Skin epidermis (tissue), 12 donors: Measurements from ENCODE around the gene GRK7.

Source experiments
- H3K27ac ChIP-seq, 21 experiments: fragments of 200-600 bp; sonication (generic) in 11 of 21; one replicate each; pipeline ENCODE4 v1.5.0; 2020; ENCODE audit warnings: mild to moderate bottlenecking in 3 of 21, inconsistent platforms in 2 of 21, moderate library complexity in 2 of 21
- H3K4me3 ChIP-seq, 7 experiments: fragments of 200-600 bp; sonication (generic) in 2 of 7; one replicate each; pipeline ENCODE4 v1.5.0; 2020; ENCODE audit warnings: inconsistent platforms in 2 of 7, mild to moderate bottlenecking in 2 of 7, moderate library complexity in 1 of 7

Gene GRK7

DNA sequence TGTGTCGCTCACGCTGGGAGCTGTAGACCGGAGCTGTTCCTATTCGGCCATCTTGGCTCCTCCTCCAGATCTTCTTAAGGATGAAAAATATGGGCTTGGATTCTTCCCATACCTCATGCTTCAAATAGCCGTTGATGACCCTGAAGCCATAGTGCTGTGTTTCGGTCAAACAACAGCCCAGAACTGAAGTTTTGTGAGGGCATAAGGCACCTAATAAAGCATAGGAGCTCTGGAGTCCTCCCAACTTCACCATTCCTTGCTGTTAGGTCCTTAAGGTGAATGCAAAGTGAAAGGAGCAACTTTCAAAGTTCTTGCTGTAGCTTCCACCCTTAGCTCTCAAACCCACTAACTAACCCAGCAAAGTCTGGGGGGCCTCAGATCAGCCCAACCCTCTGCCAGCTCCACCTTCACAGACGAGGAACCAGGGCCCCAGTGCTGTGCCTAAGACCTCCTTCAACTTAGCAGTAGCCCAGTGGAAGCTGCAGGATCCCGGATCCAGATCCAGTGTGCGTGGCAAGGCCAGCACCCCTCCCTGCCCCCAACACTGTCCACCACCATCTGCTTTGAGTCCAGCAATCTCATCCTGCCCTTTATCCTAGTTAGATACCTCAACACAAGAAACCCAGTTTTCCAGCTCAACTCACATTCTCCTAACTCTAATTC is at the start of gene GRK7:
Gene GRK7 (plus strand): TSS at position 321 of the 663 bp plus-strand sequence. CDS start 14,877 bp downstream, outside the sequence.
- peak within 1 kb of the TSS in 2 of 21 experiments; percentile 23 to 25 for H3K27ac ChIP-seq
- no peak within 1 kb of the TSS for H3K4me3 ChIP-seq

- Histone ChIP-seq H3K27ac (no peak overlapping the region), H3K4me3 (no peak overlapping the region)
These were observed 48.5 kb upstream of the GRK7 start for GRCh38 chr3:141714671-141715070.

DNA sequence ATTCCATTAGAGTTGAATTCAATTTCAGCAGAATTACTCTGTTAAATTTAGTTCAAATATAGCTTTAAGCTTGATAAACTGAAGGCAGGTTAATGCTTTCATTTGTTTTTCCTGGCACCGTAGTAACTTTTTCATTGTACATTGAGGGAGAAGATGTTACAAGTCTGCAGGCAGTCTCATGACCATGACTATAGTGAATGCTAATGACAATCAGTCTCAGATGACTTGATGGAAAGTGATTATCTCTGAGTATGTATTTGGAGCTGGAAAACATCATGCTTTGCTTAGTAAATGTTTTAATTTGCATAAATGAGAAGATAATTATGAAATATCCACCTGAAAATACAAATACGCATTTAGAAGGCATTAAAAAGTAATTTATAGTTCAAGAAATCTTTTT is 41.1 kb upstream of the GRK7 start:
- no peak overlapping the region for H3K27ac ChIP-seq

GRCh38 chr3:141722648-141723047 is 40.6 kb upstream of the GRK7 start:
- Histone ChIP-seq H3K4me3 (no peak overlapping the region), H3K27ac (no peak overlapping the region)

More for the DNA sequence above, 41.1 kb upstream of the GRK7 start:
- no peak overlapping the region for H3K4me3 ChIP-seq

DNA sequence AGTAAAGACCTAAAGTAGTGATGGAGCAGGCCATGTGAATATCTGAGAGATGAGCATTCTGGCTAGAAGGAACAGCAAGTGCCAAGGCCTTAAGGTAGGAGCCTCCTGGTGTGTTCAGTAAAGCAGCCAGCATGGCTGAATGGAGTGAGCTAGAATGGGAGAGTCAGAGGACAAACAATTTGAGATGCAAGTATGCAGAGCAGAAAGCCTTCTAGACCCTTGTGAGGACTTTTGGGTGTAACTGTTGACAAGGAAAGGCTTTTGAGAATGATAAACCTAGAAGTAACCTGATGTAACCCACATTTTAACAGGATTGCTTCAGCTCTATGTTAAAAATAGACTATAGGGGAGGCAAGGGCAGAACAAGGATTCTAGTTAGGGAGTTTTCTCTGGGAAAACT is 40.0 kb upstream of the GRK7 start:
- Histone ChIP-seq H3K4me3 (no peak overlapping the region), H3K27ac (no peak overlapping the region)

- no peak overlapping the region for H3K4me3 ChIP-seq
- H3K27ac ChIP-seq: no peak overlapping the region
These were observed 39.0 kb upstream of the GRK7 start for GRCh38 chr3:141724186-141724585.

- Histone ChIP-seq H3K4me3 (no peak overlapping the region), H3K27ac (no peak overlapping the region)
These were observed 38.2 kb upstream of the GRK7 start for GRCh38 chr3:141725036-141725435.

- no peak overlapping the region for H3K4me3 ChIP-seq
These were observed 36.7 kb upstream of the GRK7 start for GRCh38 chr3:141726483-141726882.

DNA sequence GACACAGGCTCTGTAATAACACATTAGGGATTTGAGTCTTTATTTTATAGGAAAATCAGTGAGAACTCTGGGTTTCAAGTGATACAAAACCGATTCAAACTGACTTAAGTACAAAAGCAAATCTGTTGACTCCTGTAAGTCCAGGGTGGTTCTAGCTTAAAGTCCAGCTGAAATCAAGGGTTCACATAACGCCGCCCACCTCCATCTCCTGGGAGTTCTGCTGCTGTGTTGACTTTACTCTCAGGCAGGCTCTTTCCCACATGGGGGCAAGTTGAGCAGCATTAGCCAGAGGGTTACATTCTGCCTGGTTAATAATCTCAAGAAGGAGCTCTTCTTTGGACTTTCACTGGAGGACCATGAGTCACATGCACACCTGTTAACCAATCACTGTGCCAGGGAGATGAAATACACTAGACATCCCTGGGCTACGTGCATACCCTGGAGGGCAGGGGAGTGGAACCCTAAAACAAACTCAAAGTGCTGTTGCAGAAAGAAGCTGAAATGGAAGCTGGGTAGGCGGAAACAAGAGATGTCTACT is 34.8 kb upstream of the GRK7 start:
- Histone ChIP-seq H3K27ac (no peak overlapping the region), H3K4me3 (no peak overlapping the region)

More at GRCh38 chr3:141726483-141726882, 36.7 kb upstream of the GRK7 start:
- no peak overlapping the region for H3K27ac ChIP-seq

- no peak overlapping the region for H3K27ac ChIP-seq
- no peak overlapping the region for H3K4me3 ChIP-seq
These were observed 34.0 kb upstream of the GRK7 start for GRCh38 chr3:141729240-141729639.

DNA sequence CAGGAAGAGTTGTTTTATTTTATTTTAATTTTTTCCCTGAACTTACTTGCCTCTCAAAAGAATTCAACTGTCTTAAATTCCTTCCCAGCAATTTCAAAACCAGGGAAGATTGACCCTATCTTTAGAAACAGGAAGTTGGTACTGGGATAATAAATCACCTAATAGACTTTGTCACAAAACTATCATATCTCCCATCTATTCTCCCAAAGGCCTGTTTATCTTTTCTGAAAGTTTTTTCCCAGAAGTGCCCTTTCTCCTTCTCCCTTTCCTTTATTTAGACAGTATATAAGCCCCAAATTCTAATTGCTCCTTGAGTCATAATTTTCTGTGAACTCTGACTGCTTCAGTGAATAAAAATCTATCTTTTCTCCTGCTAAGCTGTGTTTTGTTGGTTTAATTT is 28.0 kb upstream of the GRK7 start:
- H3K4me3 ChIP-seq: no peak overlapping the region
- H3K27ac ChIP-seq: no peak overlapping the region

DNA sequence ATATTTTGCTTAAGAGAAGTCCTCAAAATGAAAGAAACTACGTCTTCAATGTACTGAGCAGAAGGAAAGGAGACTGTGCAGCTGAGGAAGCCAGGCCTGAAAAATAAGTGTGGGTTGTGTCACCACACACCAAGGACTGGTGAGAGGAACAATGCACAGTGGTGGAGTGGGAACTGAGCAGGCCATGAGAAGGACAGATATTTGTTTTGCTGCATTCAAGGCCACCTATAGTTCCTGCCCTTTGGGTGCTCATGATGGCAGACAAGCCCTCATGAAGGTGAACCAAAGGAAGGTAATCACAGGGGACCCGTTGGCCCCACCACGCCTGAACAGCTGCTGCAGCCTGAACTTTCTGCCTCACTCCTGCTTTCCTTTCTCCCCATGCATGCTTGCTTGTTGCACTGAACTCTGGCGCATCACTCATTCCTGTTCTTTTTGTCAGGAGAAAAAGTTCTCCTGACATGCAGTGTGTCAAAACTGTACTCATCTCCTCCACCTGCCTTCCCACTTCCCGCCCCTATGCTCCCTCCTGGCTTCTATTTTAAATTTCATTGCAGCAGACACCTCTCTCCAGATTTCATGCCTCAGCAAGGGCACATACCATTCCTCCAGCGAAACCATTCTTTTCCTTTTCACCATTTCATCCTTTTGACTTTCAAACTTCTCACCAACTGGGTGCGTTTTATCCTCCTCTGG is 27.3 kb upstream of the GRK7 start:
- H3K27ac ChIP-seq: no peak overlapping the region
- H3K4me3 ChIP-seq: no peak overlapping the region

DNA sequence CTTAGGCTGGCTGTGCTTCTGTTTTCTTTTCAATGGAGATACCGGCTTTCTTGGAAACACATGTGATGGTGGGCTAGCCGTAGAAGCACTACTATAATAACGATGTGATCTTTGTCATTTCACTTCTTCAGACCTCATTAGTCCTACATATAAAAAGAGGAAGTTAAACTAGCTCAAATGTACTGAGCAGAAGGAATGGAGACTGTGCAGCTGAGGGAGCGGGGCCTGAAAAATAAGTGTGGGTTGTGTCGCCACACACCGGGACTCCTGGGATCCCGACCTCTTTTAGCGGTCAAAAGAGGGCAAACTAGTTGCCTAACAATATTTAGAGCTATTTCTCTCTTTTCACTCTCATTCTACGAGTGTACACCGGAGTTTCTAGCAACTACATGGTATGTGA is 26.1 kb upstream of the GRK7 start:
- peak overlapping the region in 6 of 21 experiments; percentile 73 to 99 (median 98) for H3K27ac ChIP-seq
- H3K4me3 ChIP-seq: no peak overlapping the region

GRCh38 chr3:141737678-141738021 is 25.6 kb upstream of the GRK7 start:
- peak overlapping the region in 5 of 7 experiments; percentile 83 to 97 (median 89) for H3K4me3 ChIP-seq
- H3K27ac ChIP-seq: peak overlapping the region in 19 of 21 experiments; percentile 10 to 99 (median 96)

DNA sequence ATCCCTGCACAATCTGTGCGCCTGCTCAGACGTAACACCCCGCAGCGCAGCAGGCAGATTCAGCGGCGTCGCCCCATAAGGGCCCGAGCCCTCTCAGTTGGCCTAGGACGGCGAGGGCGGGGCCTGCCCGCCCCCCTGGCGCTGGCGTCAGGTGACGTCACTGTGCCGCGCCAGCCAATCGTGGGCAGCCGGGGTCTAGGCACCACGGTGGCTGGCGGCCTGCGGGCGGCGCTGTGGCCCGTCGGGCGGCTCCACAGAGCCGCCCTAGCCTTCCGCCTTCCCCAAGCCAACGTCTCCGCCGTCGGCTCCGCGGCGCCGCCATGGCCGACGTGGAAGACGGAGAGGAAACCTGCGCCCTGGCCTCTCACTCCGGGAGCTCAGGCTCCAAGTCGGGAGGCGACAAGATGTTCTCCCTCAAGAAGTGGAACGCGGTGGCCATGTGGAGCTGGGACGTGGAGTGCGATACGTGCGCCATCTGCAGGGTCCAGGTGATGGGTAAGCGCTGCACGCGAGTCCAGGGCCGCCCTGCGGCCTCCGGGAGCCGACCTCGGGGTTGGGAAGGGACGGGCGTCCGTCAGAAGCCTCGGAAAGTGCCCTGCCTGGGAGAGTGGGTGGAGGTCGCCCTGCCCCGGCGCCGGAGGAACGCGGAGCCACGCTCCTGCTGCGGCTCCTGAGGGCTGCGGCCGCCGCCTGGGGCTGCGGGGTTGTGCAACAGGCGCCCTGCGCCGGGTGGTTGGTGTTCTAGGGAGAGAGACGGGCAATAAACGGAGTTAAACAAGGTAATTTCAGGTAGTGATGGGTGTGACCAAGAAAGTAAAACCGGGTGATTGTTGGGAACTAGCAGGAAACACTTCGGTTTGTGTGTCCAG is 25.0 kb upstream of the GRK7 start, which contains the start of gene RNF7:
Gene RNF7 (plus strand): TSS at position 277 of the 869 bp plus-strand sequence. CDS start 44 bp downstream, at position 321.
- H3K27ac ChIP-seq: peak within 1 kb of the TSS; percentile 82 to 99 (median 97)
- peak within 1 kb of the TSS; percentile 68 to 97 (median 89) for H3K4me3 ChIP-seq

- peak overlapping the region; percentile 68 to 97 (median 89) for H3K4me3 ChIP-seq
- peak overlapping the region; percentile 82 to 99 (median 97) for H3K27ac ChIP-seq
These were observed 24.3 kb upstream of the GRK7 start for GRCh38 chr3:141738891-141739363.

DNA sequence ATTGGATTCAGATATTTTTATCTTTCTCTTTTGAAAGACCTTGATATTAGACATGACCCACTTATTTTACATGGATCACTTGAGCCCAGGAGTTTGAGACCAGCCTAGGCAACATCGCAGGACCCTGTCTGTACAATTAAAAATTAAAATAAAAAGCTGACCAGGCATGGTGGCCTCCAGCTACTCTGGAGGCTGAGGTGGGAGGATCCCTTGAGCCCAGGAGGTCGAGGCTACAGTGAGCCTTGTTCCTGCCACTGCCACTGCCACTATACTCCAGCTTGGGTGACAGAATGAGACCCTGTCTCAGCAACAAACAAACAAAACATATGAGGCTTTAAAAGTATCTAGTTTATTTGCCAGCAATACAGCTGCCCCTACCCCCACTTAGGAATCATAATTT is 23.5 kb upstream of the GRK7 start:
- peak overlapping the region; percentile 68 to 97 (median 89) for H3K4me3 ChIP-seq
- peak overlapping the region in 17 of 21 experiments; percentile 92 to 99 (median 97) for H3K27ac ChIP-seq

GRCh38 chr3:141740349-141740748 is 22.9 kb upstream of the GRK7 start:
- Histone ChIP-seq H3K27ac (peak overlapping the region in 8 of 21 experiments; percentile 92 to 99 (median 96)), H3K4me3 (peak overlapping the region in 1 of 7 experiments; percentile 86)

DNA sequence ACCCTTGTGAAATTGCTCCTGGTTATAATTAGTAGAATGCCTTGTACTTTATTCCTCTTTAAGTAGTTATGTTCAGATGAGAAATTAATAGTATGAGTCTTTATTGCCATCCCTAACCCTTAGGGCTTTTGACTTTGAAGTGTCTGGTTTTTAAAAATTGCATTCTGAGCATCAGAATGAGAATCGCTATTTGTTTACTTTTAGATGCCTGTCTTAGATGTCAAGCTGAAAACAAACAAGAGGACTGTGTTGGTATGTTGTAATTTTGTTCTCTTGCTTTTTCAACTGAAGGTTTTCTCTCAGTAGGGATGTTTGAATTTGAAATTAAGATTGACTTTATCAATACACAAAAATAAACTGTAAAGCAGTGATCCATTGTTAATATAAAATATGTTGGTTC is 19.9 kb upstream of the GRK7 start:
- Histone ChIP-seq H3K27ac (no peak overlapping the region), H3K4me3 (no peak overlapping the region)

DNA sequence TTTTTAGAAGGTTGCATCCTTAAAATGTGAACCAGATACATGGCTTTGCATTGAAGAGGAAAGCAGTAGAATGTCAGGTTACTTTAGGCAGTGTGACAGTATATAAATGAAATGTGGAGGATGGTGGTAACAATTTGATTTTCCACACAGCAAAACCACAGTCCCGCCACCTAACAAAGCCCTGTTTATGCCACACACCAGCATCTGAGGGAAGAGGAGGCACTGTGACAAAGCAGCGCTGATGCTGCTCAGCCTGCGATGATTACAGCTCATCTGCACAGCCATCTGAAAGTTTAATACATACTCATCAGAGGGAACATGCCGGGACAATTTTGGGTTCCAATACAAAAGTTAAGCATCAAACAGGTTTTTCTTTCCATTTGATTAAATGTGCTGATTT is 16.2 kb upstream of the GRK7 start:
- Histone ChIP-seq H3K27ac (no peak overlapping the region), H3K4me3 (no peak overlapping the region)
